Gastrocnemius medialis (tissue), 4 donors: ENCODE data around the gene LARGE1.

Source experiments
- CTCF ChIP-seq, 5 experiments: fragments of 450-650 bp in 3 of 5; fragments of 200-600 bp in 2 of 5; sonication (generic) in 2 of 5; IDR thresholded peaks in 4 of 5; conservative IDR thresholded peaks in 1 of 5; 1 replicate in 4 of 5; 2 replicates in 1 of 5; pipeline ENCODE4 v1.5.1; 2016 to 2019; ENCODE audit warnings: antibody characterized with exemption in 5 of 5, mild to moderate bottlenecking in 3 of 5, moderate library complexity in 3 of 5
- POLR2A ChIP-seq, 2 donors: fragments of 450-650 bp; IDR thresholded peaks; one replicate each; pipeline ENCODE4 v1.6.1; 2017; ENCODE audit warnings: antibody characterized with exemption in 2 of 2, mild to moderate bottlenecking in 2 of 2, moderate library complexity in 2 of 2

- TF ChIP-seq CTCF (IDR thresholded peaks at IDR 0.05 in 4 of 5, conservative IDR thresholded peaks at IDR 0.05 in 1 of 5) (no peak), POLR2A (IDR thresholded peaks at IDR 0.05) (no peak)
Measured at GRCh38 chr22:33327348-33327860, 592.9 kb downstream of the LARGE1 start.
